Gastroesophageal sphincter (tissue), 4 donors: ENCODE measurements around the gene UST. TPM values are rescaled to one million over a fixed set of nuclear protein-coding genes. Genes with fewer than 3 reads are reported as not detected.

ENCODE experiments used
- ATAC-seq: fragments of 150-250 bp; one replicate; pipeline ENCODE4 v1.9.1; 2016; ENCODE audit warnings: mild to moderate bottlenecking, moderate library complexity
- H3K27ac ChIP-seq, 4 donors: fragments of 200-600 bp; sonication (generic) in 3 of 4; 1 replicate in 3 of 4; 2 replicates in 1 of 4; pipeline ENCODE4 v1.5.1; 2016 to 2019
- H3K27me3 ChIP-seq: fragments of 200-600 bp; sonication (generic); one replicate; pipeline ENCODE4 v1.5.1; 2019
- H3K36me3 ChIP-seq, 2 donors: fragments of 200-600 bp; sonication (generic); one replicate each; pipeline ENCODE4 v1.5.1; 2019; ENCODE audit warnings: control low read depth in 1 of 2
- H3K4me1 ChIP-seq, 3 donors: fragments of 200-600 bp; sonication (generic); 1 replicate in 2 of 3; 2 replicates in 1 of 3; pipeline ENCODE4 v1.5.1; 2016 to 2019; ENCODE audit warnings: control low read depth in 2 of 3
- H3K4me3 ChIP-seq, 2 donors: fragments of 200-600 bp; sonication (generic); one replicate each; pipeline ENCODE4 v1.5.1; 2019; ENCODE audit warnings: mild to moderate bottlenecking in 1 of 2, moderate library complexity in 1 of 2
- H3K9me3 ChIP-seq, 3 donors: fragments of 200-600 bp; sonication (generic); one replicate each; pipeline ENCODE4 v1.5.1; 2017 to 2019; ENCODE audit warnings: control low read depth in 2 of 3
- EP300 ChIP-seq: sonication (generic); formaldehyde crosslinking; IDR thresholded peaks from one replicate; pipeline ENCODE4 v1.6.1; 2017; ENCODE audit warnings: antibody characterized with exemption, mild to moderate bottlenecking
- POLR2A ChIP-seq, 2 donors: fragments of 450-650 bp; IDR thresholded peaks; one replicate each; pipeline ENCODE4 v1.6.1; 2017; ENCODE audit warnings: antibody characterized with exemption in 2 of 2, mild to moderate bottlenecking in 2 of 2, moderate library complexity in 1 of 2
- POLR2AphosphoS5 ChIP-seq: sonication (generic); formaldehyde crosslinking; IDR thresholded peaks from one replicate; pipeline ENCODE4 v1.6.1; 2017; ENCODE audit warnings: antibody characterized with exemption
- WGBS, 2 donors: methylation state at CpG; one replicate each; pipeline ENCODE4 v1.1.5; 2018; ENCODE audit warnings: low coverage in 1 of 2; 5-methylcytosine and 5-hydroxymethylcytosine counted together
- total RNA-seq, 4 donors: library from RNA; depleted of rRNA; stranded (reverse); fragments of >200 nt; gene quantifications; one replicate each; pipeline ENCODE4 v1.1.0, GENCODE V29; 2016
- TF ChIP-seq, protein P1 (sequence below), 4 experiments: fragments of 200-600 bp in 2 of 4; fragments of 450-650 bp in 2 of 4; sonication (generic) in 1 of 4; IDR thresholded peaks; one replicate each; pipeline ENCODE4 v1.5.1; 2017 to 2019; ENCODE audit warnings: antibody characterized with exemption in 4 of 4, mild to moderate bottlenecking in 2 of 4, moderate library complexity in 2 of 4

The UST gene
- total RNA-seq, 4 donors from 2014 or later, result 17.4 to 48.1 (median 32.4) TPM

DNA sequence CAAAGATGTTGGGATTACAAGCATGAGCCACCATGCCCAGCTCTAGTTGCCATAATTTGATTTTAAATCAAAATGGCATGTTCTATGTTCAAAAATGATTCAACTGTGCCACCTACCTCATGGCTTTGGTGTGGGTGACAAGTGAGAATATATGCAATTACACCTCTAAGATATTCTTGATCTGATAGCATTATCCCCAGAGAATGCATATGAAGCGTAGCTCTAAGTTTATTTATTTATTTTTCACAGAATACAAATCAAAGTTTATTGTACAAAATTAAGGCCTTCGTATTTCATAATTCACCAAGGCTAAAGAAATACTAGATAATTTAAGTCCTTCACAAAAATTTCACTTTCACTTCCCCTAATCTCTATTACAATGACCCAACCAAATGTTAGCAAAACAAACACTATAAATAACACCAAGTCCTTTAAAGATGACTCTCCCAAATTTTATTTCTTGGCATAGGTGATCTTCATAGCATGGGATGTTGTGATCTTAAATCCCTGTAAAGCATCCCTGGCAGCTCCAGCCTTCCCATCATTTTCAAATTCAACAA, 364.8 kb downstream of the UST start:
- Histone ChIP-seq H3K4me3 (no peak overlapping the region), H3K27me3 (no peaks in the 10 kb centered on the region), H3K4me1 (no peaks in the 10 kb centered on the region), H3K36me3 (no peaks in the 10 kb centered on the region), H3K27ac (no peak overlapping the region), H3K9me3 (peaks cover 0 to 7% (median 0%) of the 10 kb centered on the region in 3 donors)
- TF ChIP-seq POLR2A (IDR thresholded peaks at IDR 0.05), result no peak
- TF ChIP-seq, protein P1, sequence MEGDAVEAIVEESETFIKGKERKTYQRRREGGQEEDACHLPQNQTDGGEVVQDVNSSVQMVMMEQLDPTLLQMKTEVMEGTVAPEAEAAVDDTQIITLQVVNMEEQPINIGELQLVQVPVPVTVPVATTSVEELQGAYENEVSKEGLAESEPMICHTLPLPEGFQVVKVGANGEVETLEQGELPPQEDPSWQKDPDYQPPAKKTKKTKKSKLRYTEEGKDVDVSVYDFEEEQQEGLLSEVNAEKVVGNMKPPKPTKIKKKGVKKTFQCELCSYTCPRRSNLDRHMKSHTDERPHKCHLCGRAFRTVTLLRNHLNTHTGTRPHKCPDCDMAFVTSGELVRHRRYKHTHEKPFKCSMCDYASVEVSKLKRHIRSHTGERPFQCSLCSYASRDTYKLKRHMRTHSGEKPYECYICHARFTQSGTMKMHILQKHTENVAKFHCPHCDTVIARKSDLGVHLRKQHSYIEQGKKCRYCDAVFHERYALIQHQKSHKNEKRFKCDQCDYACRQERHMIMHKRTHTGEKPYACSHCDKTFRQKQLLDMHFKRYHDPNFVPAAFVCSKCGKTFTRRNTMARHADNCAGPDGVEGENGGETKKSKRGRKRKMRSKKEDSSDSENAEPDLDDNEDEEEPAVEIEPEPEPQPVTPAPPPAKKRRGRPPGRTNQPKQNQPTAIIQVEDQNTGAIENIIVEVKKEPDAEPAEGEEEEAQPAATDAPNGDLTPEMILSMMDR (IDR thresholded peaks at IDR 0.05), result no peak
- TF ChIP-seq POLR2AphosphoS5, result no peak
- no peak for TF ChIP-seq EP300
- ATAC-seq, result no peak
- 93 to 100% methylated on average over 2 of the region's 2 CpGs for WGBS, 2 donors

DNA sequence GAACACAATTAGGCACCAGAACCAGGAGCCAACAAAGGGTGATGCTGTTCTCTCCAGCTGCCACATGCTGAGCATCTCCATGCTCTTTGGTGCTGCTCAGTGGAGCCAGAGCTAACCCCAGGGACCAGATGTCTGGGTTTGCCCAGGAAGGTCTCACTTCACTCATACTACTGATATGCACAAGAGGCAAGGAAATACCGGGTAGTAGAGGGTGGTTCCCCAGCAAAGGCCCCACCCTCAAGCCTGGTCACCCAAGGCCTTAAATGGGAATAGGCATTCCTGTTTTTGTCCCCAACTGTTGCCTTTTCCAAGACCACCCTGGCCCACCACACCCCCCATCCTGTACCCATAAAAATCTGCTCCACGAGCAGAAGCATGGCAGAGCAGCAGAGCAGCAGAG, 366.1 kb downstream of the UST start:
- peaks cover 0 to 7% (median 0%) of the 10 kb centered on the region in 3 donors for H3K9me3 ChIP-seq
- no peaks in the 10 kb centered on the region for H3K36me3 ChIP-seq
- no peaks in the 10 kb centered on the region for H3K27me3 ChIP-seq
- TF ChIP-seq POLR2AphosphoS5, result no peak
- H3K4me1 ChIP-seq, result no peaks in the 10 kb centered on the region
- H3K4me3 ChIP-seq, result no peak overlapping the region
- ATAC-seq, result no peak
- H3K27ac ChIP-seq, result no peak overlapping the region
- WGBS, 2 donors, result 100% methylated on average over 2 of the region's 2 CpGs; no CpG with 5 or more reads in 1 of the 2 donors

DNA sequence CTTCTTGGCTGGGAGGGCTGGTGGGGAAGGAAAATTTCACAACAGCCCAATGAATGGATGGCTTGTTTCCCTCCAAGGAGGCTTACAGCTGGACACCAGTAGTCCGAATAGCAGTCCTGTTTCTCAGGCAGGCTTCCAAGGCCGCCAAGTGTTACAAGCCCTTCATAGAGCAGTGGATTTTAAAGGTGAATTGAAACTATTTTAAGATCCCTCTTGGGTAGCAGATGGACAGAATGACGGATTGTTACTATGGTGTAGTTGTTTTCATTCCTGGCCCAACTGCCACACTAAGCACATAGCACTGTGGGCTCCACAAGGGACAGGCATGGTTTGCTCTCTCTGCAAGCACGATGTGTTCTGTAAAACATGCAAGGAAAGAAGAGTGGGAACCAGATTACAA, 367.3 kb downstream of the UST start:
- no peak for TF ChIP-seq EP300
- no peak for TF ChIP-seq POLR2AphosphoS5
- TF ChIP-seq POLR2A (IDR thresholded peaks at IDR 0.05), result no peak
- WGBS, 2 donors, result 66 to 90% methylated on average over 2 to 4 of the region's 4 CpGs
- ATAC-seq, result no peak
- Histone ChIP-seq H3K36me3 (no peaks in the 10 kb centered on the region), H3K9me3 (peaks cover 0 to 7% (median 0%) of the 10 kb centered on the region in 3 donors), H3K4me3 (no peak overlapping the region), H3K27me3 (no peaks in the 10 kb centered on the region), H3K4me1 (no peaks in the 10 kb centered on the region), H3K27ac (no peak overlapping the region)

DNA sequence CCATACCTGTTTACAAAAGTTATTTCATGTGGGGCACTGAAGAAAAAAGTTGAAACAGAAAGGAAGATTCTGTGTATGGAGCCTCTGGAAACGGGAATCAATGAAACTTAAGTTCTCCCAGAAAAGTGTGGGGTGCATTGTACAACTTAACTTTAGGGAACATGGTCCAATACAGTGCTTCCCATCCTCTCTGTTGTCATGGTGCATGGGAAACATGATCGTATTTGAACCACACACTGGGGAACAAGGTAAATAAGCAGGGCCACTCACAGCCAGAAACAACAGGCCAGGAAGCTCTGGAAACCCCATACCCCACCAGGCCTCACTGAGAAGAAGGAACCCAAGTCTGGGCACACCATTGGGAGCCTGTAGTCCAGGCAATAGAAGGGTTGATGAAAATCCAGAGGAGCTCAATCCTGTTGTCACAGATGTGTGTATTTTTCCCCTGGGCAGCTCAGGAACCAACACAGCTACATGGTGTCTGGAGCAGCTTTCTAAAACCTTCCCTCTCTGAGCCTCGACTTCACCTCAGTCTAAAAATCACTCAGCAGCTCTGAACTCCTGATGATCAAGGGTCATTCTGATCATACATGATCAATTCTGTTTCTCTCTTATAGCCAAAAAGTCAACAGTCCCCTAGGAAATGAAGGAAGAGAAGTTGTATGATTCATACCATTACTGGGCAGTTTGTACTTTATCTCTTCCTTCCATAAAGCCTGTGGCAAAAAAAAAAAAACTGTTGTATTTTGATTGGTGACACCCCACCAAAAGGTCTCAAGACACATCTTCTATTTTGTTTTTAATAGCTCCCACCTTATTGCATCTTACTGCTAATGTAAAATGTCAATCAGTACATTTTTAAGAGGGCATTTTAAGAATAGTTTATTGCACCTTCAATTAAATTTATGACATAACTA, 372.2 kb downstream of the UST start:
- Histone ChIP-seq H3K27me3 (no peaks in the 10 kb centered on the region), H3K9me3 (no peaks in the 10 kb centered on the region), H3K4me3 (no peak overlapping the region), H3K36me3 (no peaks in the 10 kb centered on the region), H3K27ac (no peak overlapping the region), H3K4me1 (no peaks in the 10 kb centered on the region)
- ATAC-seq, result no peak
- WGBS, 2 donors, result 79 to 90% methylated on average over 2 to 3 of the region's 3 CpGs
- TF ChIP-seq, protein P1 (IDR thresholded peaks at IDR 0.05), result no peak
- TF ChIP-seq EP300 (no peak), POLR2A (IDR thresholded peaks at IDR 0.05) (no peak), POLR2AphosphoS5 (no peak)

DNA sequence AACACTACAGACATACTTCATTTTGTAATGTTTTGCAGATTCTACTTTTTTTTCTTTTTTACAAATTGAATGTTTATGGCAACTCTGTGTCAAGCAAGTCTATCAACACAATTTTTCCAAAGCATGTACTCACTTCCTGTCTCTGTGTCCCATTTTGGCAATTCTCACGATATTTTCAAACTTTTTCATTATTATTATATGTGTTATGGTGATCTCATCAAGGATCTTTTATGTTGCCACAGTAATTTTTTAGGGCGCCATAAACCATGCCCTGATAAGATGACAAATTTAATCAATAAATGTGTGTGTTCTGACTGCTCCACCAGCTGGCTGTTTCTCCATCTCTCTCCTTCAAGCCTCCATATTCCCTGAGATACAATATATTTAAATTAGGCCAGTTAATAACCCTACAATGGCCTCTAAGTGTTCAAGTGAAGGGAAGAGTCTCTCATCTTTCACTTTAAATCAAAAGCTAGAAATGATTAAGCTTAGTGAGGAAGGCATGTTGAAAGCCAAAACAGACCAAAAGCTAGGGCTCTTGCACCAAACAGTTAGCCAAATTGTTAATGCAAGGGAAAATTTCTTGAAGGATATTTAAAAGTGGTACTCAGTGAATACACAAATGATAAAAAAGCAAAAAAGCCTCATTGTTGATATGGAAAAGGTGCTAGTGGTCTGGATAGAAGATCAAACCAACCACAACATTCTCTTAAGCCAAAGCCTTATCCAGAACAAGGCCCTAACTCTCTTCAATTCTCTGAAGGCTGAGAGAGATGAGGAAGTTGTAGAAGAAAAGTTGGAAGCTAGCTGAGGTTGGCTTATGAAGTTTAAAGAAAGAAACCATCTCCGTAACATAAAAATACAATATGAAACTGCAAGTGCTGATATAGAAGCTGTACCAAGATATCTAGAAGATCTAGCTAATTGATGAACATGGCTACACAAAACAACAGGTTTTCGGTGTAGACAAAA, 376.3 kb downstream of the UST start:
- no peak for TF ChIP-seq POLR2AphosphoS5
- TF ChIP-seq EP300, result no peak
- TF ChIP-seq, protein P1 (IDR thresholded peaks at IDR 0.05), result no peak
- TF ChIP-seq POLR2A (IDR thresholded peaks at IDR 0.05), result no peak
- no peak overlapping the region for H3K27ac ChIP-seq

More for the DNA sequence above, 376.3 kb downstream of the UST start:
- Histone ChIP-seq H3K27me3 (no peaks in the 10 kb centered on the region), H3K9me3 (no peaks in the 10 kb centered on the region), H3K36me3 (no peaks in the 10 kb centered on the region), H3K4me3 (no peak overlapping the region), H3K4me1 (no peaks in the 10 kb centered on the region)
- 61 to 77% methylated on average over 4 of the region's 4 CpGs for WGBS, 2 donors
- no peak for ATAC-seq
